ENCODE data around the gene SDK1. TPM values are rescaled to one million over a fixed set of nuclear protein-coding genes. Genes with fewer than 3 reads are reported as not detected.

The SDK1 gene
- total RNA-seq, 2 donors from 2014 or later, result 1.3 to 2.6 TPM

- no peak for TF ChIP-seq CTCF (IDR thresholded peaks at IDR 0.05)
- Histone ChIP-seq H3K4me3 (no peak overlapping the region), H3K27ac (no peak overlapping the region), H3K36me3 (no peaks in the 10 kb centered on the region), H3K27me3 (no peaks in the 10 kb centered on the region), H3K9ac (ENCODE audit: low read depth in 2 of 2, low read length in 2 of 2) (no peak overlapping the region), H3K9me3 (no peaks in the 10 kb centered on the region), H3K4me1 (no peaks in the 10 kb centered on the region)
- DNase-seq, result no peak
- intact Hi-C loops (cut with DNase I), result no loop called here
Observed at GRCh38 chr7:3552499-3552898, 251.4 kb downstream of the SDK1 start.

- Histone ChIP-seq H3K27ac (no peak overlapping the region), H3K9ac (ENCODE audit: low read depth in 2 of 2, low read length in 2 of 2) (no peak overlapping the region), H3K36me3 (no peaks in the 10 kb centered on the region), H3K4me1 (no peaks in the 10 kb centered on the region), H3K4me3 (no peak overlapping the region), H3K9me3 (no peaks in the 10 kb centered on the region), H3K27me3 (no peaks in the 10 kb centered on the region)
- intact Hi-C loops (cut with DNase I), result no loop called here
- no peak for DNase-seq
- no peak for TF ChIP-seq CTCF (IDR thresholded peaks at IDR 0.05)
Observed at GRCh38 chr7:3558400-3558799, 257.3 kb downstream of the SDK1 start.

GRCh38 chr7:3559278-3559677, 258.2 kb downstream of the SDK1 start:
- no peak overlapping the region for H3K9ac ChIP-seq (ENCODE audit: low read depth in 2 of 2, low read length in 2 of 2)
- intact Hi-C loops (cut with DNase I), result no loop called here
- H3K36me3 ChIP-seq, result no peaks in the 10 kb centered on the region
- H3K9me3 ChIP-seq, result no peaks in the 10 kb centered on the region
- no peak overlapping the region for H3K4me3 ChIP-seq
- no peaks in the 10 kb centered on the region for H3K27me3 ChIP-seq
- no peaks in the 10 kb centered on the region for H3K4me1 ChIP-seq
- no peak for DNase-seq
- TF ChIP-seq CTCF (IDR thresholded peaks at IDR 0.05), result no peak
- no peak overlapping the region for H3K27ac ChIP-seq

- Histone ChIP-seq H3K9ac (ENCODE audit: low read depth in 2 of 2, low read length in 2 of 2) (no peak overlapping the region), H3K4me3 (no peak overlapping the region), H3K36me3 (no peaks in the 10 kb centered on the region), H3K27ac (no peak overlapping the region), H3K4me1 (no peaks in the 10 kb centered on the region), H3K9me3 (no peaks in the 10 kb centered on the region), H3K27me3 (no peaks in the 10 kb centered on the region)
- DNase-seq, result no peak
- TF ChIP-seq CTCF (IDR thresholded peaks at IDR 0.05), result no peak
- intact Hi-C loops (cut with DNase I), result no loop called here
Observed at GRCh38 chr7:3560495-3560894, 259.4 kb downstream of the SDK1 start.

GRCh38 chr7:3561932-3562331, 260.9 kb downstream of the SDK1 start:
- Histone ChIP-seq H3K4me1 (no peaks in the 10 kb centered on the region), H3K9me3 (no peaks in the 10 kb centered on the region), H3K27me3 (no peaks in the 10 kb centered on the region), H3K27ac (peak overlapping the region; percentile 41), H3K36me3 (no peaks in the 10 kb centered on the region), H3K4me3 (no peak overlapping the region), H3K9ac (ENCODE audit: low read depth in 2 of 2, low read length in 2 of 2) (peak overlapping the region in 1 of 2 donors; percentile 37)
- peak; percentile 34 for DNase-seq
- no peak for TF ChIP-seq CTCF (IDR thresholded peaks at IDR 0.05)
- intact Hi-C loops (cut with DNase I), result no loop called here

- Histone ChIP-seq H3K27ac (no peak overlapping the region), H3K4me3 (no peak overlapping the region), H3K9ac (ENCODE audit: low read depth in 2 of 2, low read length in 2 of 2) (no peak overlapping the region), H3K27me3 (no peaks in the 10 kb centered on the region), H3K9me3 (no peaks in the 10 kb centered on the region), H3K36me3 (no peaks in the 10 kb centered on the region), H3K4me1 (no peaks in the 10 kb centered on the region)
- no peak for DNase-seq
- TF ChIP-seq CTCF (IDR thresholded peaks at IDR 0.05), result no peak
- intact Hi-C loops (cut with DNase I), result no loop called here
Observed at GRCh38 chr7:3564231-3564630, 263.2 kb downstream of the SDK1 start.

All from colonic mucosa (tissue), 4 donors.